ENCODE results near the gene ZNF418. TPM values are rescaled to one million over a fixed set of nuclear protein-coding genes. Genes with fewer than 3 reads are reported as not detected.

The ZNF418 gene
- polyA plus RNA-seq, 1 experiment: 3.1 TPM

DNA sequence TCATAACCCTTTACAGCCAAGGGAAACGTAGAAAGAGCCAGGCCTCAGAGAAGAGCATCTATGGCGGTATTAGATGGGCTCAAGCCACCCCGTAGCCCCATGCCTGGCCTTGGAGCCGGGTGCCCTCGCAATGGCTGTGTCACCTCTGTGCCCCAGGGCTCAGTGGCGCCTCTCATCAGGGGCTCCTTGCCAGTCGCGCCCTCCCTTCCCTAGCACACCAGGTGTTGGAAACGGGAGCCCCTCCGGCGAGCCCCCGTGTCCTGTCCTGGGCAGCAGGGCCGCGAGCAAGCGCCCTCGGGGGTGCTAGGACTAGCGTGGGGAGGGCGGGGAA lies 11.9 kb upstream of the ZNF418 start:
- Histone ChIP-seq H3K4me3 (ENCODE audit: low read depth, low read length) (peak overlapping the region; percentile 90), H3K27ac (ENCODE audit: low read depth, low read length) (peak overlapping the region; percentile 75), H3K9me3 (ENCODE audit: control insufficient read depth, insufficient read depth, low read length) (peaks cover 73% of the 10 kb centered on the region), H3K27me3 (ENCODE audit: control insufficient read depth, insufficient read depth, low read length) (no peaks in the 10 kb centered on the region)
- DNase-seq (ENCODE audit: low read depth, low spot score): no peak
- ChIA-PET POLR2A (no interaction called here), CTCF (no interaction called here)
- TF ChIP-seq, protein P1, sequence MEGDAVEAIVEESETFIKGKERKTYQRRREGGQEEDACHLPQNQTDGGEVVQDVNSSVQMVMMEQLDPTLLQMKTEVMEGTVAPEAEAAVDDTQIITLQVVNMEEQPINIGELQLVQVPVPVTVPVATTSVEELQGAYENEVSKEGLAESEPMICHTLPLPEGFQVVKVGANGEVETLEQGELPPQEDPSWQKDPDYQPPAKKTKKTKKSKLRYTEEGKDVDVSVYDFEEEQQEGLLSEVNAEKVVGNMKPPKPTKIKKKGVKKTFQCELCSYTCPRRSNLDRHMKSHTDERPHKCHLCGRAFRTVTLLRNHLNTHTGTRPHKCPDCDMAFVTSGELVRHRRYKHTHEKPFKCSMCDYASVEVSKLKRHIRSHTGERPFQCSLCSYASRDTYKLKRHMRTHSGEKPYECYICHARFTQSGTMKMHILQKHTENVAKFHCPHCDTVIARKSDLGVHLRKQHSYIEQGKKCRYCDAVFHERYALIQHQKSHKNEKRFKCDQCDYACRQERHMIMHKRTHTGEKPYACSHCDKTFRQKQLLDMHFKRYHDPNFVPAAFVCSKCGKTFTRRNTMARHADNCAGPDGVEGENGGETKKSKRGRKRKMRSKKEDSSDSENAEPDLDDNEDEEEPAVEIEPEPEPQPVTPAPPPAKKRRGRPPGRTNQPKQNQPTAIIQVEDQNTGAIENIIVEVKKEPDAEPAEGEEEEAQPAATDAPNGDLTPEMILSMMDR (IDR thresholded peaks at IDR 0.05; ENCODE audit: low read depth, low read length): no peak

DNA sequence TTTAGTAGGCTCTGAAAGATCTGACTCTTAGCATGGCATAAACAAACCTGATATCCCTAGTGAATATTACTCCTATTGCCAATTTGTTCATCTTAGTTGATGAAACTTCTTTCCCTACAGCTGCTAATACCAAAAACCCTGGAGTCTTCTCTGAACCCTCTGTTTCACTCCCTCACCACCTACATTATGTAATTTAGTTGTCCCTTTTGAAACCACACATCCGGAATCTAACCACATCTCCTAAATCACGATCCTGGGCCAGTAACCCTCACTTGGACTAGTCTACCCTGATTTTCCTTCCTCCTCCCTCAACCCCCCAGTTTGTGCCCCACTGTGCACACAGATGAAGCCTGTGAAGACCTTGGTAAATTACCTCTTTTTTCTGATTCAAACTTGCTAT lies 11.1 kb upstream of the ZNF418 start:
- ChIA-PET POLR2A (no interaction called here), CTCF (interaction anchor here (0.6 kb wide), 1 partner anchor 265 kb away, joined by 3 read pairs; the partner anchor contains the start of gene ZNF551)
- TF ChIP-seq, protein P1 (IDR thresholded peaks at IDR 0.05; ENCODE audit: low read depth, low read length): no peak
- Histone ChIP-seq H3K4me3 (ENCODE audit: low read depth, low read length) (peak overlapping the region; percentile 90), H3K27me3 (ENCODE audit: control insufficient read depth, insufficient read depth, low read length) (no peaks in the 10 kb centered on the region), H3K27ac (ENCODE audit: low read depth, low read length) (no peak overlapping the region), H3K9me3 (ENCODE audit: control insufficient read depth, insufficient read depth, low read length) (peaks cover 77% of the 10 kb centered on the region)
- DNase-seq (ENCODE audit: low read depth, low spot score): no peak

DNA sequence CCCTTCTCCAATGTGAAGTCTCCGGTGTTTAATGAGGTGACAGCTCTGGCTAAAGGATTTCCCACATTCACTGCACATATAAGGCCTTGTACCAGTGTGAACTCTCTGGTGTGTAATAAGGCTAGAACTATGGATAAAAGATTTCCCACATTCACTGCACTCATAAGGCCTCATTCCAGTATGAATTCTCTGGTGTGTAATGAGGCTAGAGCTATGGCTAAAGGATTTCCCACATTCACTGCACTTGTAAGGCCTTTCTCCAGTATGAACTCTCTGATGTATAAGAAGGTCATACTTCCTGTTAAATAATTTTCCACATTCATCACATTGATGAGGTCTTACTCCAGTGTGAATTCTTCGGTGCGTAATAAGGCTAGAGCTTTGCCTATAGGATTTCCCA lies 6.4 kb upstream of the ZNF418 start:
- ChIA-PET CTCF (no interaction called here), POLR2A (no interaction called here)
- Histone ChIP-seq H3K27me3 (ENCODE audit: control insufficient read depth, insufficient read depth, low read length) (no peaks in the 10 kb centered on the region), H3K4me3 (ENCODE audit: low read depth, low read length) (no peak overlapping the region), H3K27ac (ENCODE audit: low read depth, low read length) (no peak overlapping the region), H3K9me3 (ENCODE audit: control insufficient read depth, insufficient read depth, low read length) (peaks cover 65% of the 10 kb centered on the region)
- DNase-seq (ENCODE audit: low read depth, low spot score): no peak
- TF ChIP-seq, protein P1 (IDR thresholded peaks at IDR 0.05; ENCODE audit: low read depth, low read length): no peak

DNA sequence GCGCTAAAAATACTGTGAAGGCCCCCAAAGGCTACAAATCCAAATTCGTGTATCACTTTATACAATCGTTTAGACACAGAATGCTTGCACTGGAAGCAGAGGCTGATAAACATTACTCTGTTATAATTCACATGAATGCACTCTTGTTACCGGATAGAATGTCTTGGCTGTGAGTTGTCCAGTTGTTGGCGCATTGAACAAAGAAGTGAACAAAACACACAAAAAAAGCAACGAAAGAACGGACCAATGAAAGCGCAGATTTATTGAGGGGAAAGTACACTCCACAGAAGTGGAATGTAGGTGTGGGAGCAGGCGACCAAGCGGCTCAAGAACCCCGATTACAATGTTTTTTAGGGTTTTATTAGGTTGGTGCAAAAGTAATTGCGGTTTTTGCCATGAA lies 529 bp upstream of the ZNF418 start:
- Histone ChIP-seq H3K27me3 (ENCODE audit: control insufficient read depth, insufficient read depth, low read length) (no peaks in the 10 kb centered on the region), H3K9me3 (ENCODE audit: control insufficient read depth, insufficient read depth, low read length) (peaks cover 67% of the 10 kb centered on the region), H3K4me3 (ENCODE audit: low read depth, low read length) (no peak overlapping the region), H3K27ac (ENCODE audit: low read depth, low read length) (no peak overlapping the region)
- ChIA-PET CTCF (interaction anchor here (1.0 to 1.8 kb wide), 2 partner anchors 19 to 39 kb away, joined by 3 to 7 read pairs; partner anchors contain the start of gene ZNF417), POLR2A (interaction anchor here (0.6 to 1.0 kb wide), 4 partner anchors 9 to 159 kb away, joined by 3 to 4 read pairs (median 3); partner anchors contain the start of gene ZNF417)
- TF ChIP-seq, protein P1 (IDR thresholded peaks at IDR 0.05; ENCODE audit: low read depth, low read length): no peak
- DNase-seq (ENCODE audit: low read depth, low spot score): no peak

DNA sequence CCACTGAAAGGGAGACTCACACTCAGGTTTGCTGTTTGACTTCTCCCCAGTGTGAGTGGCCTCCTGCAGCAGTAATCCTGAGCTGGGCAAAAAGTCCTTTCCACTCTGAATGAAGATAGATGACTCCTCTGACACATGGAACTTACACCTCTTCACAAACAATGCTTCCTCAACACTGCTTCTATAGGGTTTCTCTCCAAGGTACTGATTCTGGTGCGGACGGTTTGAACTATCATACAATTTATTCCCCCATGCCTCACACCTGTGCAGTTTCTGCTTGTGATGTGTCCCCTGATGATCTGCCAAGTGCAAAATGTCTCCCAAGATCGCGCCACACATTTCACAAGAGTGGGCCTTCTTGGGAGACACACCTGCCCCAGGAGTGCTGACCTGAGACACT lies 7.6 kb downstream of the ZNF418 start:
- DNase-seq (ENCODE audit: low read depth, low spot score): no peak
- CTCF ChIA-PET: no interaction called here
- Histone ChIP-seq H3K9me3 (ENCODE audit: control insufficient read depth, insufficient read depth, low read length) (peaks cover 86% of the 10 kb centered on the region), H3K27me3 (ENCODE audit: control insufficient read depth, insufficient read depth, low read length) (no peaks in the 10 kb centered on the region), H3K4me3 (ENCODE audit: low read depth, low read length) (no peak overlapping the region), H3K27ac (ENCODE audit: low read depth, low read length) (no peak overlapping the region)
- POLR2A ChIA-PET: no interaction called here
- TF ChIP-seq, protein P1 (IDR thresholded peaks at IDR 0.05; ENCODE audit: low read depth, low read length): no peak
